LHCN-M2 (cell line): ENCODE results near the gene TBL3. TPM values are rescaled to one million over a fixed set of nuclear protein-coding genes. Genes with fewer than 3 reads are reported as not detected.
A peak's percentile ranks its signal among the peaks of the same experiment; 100 is the strongest.
"Not testable (repeated sequence)": the region's sequence is repeated elsewhere in the genome, so short reads cannot be mapped to it uniquely, and the experiment has no call there.

ENCODE experiments used
- DNase-seq: peaks from one replicate; pipeline ENCODE4 v3.0.0-alpha.2; 2012; ENCODE audit warnings: low read depth
- total RNA-seq: library from RNA; depleted of rRNA; stranded (reverse); fragments of >200 nt; gene quantifications from 2 replicates; pipeline ENCODE4 v1.2.3, GENCODE V29; 2014

TBL3 gene
- total RNA-seq, 1 experiment from 2014 or later = 52.1 TPM

DNA sequence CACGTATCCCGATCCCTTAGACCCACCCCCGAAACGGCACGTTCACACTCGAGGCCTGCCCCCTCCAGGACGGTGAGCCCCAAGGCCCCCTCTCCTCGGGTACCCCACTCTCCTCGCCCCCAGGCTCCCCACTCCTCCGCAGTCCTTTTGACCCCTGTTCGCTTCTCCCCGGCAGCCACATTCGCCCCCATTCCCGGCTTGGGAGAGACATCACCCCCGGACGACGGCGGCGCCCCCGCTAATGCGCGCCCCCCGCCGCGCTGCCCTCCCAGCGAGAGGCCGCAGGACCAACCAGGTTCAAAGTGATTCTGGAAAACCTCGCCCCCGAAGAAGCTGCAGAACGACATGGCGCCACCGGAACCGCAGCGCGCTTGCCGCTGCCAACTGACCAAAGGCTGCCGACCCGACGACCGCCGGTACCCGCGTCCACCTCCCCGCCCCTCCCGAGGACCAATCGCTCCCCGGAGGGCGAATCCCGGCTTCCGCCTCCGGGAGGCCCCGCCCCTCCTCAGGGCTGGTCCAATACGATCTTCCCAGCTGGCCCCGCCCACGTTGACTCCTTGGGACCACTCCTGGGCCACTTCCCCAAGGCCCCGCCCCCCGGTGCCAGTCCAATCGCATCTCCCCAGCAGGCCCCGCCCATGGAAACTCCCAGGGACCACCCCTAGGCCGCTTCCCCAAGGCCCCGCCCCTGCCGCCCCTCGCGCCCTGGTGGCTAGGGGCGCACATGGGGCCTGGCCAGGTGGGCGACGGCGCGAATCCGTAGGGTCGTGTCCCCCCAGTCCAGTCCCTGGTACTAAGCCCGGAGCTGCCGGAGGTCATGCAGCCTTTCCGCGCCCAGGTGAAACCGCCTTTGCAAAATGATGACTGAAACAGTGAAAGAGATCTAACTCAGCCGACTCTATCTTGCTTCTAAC is 28.8 kb upstream of the TBL3 start, which contains the start of gene MSRB1:
MSRB1 (minus strand) TSS at position 390 of the 917 bp plus-strand sequence; CDS start at position 347, 43 bp downstream.
- peak; percentile 97 for DNase-seq

DNA sequence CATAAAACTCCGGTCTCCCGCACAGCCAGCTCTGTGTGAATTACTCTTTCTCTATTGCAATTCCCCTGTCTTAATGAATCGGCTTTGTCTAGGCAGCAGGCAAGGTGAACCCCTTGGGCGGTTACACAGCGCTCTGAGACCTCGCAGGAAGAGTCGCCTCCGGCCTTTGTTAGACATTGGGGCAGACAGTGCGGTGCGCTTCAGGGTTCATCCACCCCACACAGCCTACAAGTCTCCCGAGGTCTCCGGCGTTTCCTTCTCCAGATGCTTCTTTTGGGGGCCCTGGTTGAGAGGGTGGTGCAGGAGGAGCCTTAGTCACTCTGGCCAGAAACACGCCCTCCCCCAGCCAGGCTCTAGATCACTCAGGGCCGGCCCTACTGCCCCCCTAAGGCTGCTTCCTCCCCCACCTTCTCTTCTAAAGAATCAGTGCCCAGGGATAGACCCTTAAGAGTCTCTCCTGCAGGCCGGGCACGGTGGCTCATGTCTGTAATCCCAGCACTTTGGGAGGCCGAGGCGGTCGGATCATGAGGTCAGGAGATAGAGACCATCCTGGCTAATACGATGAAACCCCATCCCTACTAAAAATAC is 27.1 kb upstream of the TBL3 start:
- DNase-seq = no peak

DNA sequence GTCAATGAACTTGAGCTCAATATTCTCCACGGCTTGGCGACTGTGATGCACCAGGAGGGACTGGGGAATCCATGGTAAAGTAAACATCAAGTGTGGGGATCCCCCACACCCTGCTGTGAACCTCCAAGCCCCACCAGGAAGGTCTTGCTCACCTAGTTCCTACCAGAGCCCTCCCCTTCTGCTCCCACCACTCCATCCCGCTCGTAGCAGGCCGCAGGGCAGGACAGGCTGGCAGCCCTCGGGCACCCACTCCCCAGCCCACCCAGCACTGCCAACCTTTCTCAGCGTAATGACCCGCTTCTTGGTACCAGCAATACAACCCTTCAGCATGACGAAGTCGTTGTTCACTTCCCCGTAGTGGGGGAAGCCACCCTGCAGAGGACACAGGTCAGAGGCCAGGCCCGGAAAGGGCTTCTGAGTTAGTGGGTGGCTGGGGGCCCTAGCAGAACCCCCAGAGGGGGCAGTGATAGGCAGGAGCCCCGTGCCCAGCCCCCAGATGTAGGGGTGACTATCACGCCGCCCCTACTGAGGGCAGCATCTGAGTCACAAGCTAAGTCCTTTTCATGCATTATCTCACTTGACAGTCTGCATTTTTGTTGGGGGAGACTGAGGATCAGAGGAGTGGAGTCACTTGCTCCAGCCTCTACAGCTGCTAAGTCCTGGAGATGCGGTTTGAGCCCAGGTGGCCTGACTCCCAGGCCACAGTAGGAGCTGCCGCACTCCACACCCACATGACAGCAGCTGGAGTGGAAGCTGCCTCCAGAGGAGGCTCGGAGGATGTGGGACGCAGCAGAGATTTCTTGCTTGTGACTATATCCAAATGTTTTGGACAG is 26.1 kb upstream of the TBL3 start:
- DNase-seq = no peak

DNA sequence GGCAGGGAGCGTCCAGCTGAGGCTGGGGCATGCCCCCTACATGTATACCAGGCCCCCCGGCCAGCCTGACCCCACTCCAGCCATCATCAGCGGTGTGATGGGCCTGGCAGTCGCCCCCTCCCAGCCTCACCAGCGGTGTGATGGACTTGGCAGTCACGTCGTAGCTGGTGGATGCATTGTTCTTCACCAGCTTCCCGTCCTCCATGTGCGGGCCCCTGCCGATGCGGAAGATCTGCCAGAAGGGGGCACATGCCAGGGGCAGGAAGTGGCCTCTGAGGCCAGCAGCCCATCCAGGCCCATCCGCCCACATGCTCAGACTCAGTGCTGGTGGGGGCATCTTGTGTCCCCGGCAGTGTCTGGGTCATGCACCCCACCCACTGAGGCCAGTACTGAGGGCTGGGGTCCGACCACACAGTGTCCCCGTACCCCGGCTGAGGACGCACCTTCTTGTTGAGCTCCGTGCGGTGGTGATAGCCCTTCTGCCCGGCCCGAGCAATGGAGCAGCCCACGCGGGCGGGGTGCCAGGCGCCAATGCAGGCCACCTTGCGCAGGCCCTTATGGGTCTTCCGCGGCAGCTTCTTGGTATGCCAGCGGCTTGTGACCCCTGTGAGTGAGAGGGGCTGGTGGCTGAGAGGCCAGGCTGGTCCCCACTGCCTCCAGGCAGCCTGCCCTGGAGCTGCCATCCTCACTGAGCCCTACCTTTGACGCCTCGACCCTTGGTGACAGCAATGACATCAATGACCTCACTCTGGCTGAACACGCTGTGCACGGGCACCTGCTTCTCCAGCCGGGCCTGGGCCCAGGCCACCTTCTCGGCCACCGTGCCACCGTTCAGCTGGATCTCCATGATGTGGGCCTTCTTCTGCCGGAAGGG is 25.1 kb upstream of the TBL3 start:
- DNase-seq = no peak

DNA sequence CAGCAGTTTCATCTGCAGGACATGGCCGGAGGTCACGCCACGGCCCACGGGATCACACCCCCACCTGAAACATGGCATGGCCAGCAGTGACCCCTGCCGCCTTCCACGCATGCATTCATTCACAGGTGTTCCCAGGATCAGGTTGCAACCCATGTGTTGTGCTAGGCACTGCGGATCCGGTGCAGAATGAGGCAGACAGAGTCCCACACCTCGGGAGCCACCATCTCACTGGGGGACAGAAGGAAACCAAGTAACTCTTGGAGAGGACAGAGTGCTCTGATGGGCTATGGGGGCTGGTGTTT is 24.5 kb upstream of the TBL3 start:
- DNase-seq = no peak

DNA sequence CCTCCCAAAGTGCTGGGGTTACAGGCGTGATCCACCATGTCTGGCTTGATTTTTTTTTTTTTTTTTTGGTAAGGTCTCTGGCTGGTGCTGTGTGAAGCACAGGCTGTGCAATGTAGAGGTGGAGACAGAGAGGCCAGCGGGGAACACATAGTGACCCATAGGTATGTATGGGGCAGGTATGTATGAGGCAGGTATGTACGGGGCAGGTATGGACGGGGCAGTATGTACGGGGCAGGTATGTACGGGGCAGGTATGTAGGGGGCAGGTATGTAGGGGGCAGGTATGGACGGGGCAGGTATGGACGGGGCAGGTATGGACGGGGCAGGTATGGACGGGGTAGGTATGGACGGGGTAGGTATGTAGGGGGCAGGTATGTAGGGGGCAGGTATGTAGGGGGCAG is 22.3 kb upstream of the TBL3 start:
- DNase-seq = no peak

DNA sequence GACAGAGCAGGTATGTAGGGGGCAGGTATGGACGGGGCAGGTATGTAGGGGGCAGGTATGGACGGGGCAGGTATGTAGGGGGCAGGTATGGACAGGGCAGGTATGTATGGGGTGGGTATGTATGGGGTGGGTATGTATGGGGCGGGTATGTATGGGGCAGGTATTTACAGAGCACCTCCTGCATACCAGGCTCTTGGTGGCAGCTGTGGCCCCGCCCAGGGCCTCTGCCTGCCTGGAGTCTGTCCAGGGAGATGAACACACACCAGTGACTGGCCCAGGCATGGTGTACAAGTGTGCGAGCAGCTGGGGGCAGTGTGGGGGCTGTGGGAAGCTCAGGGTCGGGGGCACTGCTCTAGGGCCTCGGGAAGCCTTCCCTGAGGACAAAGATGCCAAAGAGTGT is 21.8 kb upstream of the TBL3 start:
- no peak for DNase-seq

DNA sequence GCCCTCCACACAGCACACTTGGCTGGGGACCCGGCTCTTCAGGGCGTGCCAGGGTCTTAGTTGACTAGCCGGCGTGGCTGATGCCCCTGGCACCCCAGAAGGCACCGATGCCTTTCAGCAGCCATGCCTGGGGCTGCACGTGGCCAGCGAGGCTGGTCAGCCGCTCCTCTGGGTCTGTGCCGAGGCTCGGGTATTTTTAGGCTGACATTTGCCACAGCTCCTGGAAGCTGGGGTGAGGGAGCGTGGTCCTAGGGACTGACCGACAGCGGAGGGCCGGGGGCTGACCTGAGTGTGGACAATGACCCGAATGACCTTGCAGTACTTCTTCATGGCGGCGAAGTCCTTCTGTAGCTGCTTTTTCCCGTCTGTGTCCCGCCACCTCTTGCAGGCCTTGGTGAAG is 21.3 kb upstream of the TBL3 start:
- DNase-seq = no peak

DNA sequence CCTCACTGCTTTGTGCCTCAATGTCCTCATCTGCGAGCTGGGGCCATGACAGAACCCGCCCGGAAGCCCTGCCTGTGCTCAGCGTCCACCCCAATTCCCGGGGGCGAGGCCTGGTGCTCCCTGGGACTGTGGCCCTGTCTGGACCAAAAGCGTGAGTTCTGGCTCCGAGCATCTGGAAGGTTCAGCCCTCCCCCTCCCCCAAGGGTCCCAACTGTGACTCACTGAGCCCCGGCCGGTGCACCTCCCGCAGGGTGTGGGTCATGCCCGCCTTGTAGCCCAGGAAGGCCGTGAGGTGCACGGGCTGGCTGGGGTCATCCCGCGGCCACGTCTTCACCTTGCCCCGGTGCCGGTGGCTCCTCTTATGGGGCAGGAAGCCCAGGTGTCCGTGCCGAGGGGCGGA is 18.1 kb upstream of the TBL3 start:
- DNase-seq = no peak

DNA sequence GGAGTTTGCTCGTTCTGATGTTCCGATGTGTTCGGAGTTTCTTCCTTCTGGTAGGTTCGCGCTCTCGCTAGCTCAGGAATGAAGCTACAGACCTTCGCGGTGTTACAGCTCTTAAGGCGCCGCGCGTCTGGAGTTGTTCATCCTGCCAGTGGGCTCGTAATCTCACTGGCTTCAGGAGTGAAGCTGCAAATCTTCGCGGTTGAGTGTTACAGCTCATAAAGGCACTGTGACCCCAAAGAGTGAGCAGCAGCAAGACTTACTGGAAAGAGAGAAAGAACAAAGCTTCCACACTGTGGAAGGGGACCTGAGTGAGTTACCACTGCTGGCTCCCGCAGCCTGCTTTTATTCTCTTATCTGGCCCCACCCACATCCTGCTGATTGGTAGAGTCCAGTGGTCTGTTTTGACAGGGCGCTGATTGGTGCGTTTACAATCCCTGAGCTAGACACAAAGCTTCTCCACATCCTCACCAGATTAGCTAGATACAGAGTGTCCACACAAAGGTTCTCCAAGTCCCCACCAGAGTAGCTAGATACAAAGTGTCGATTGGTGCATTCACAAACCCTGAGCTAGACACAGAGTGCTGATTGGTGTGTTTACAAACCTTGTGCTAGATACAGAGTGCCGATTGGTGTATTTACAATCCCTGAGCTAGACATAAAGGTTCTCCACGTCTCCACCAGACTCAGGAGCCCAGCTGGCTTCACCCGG is 14.3 kb upstream of the TBL3 start:
- not testable (repeated sequence) for DNase-seq

DNA sequence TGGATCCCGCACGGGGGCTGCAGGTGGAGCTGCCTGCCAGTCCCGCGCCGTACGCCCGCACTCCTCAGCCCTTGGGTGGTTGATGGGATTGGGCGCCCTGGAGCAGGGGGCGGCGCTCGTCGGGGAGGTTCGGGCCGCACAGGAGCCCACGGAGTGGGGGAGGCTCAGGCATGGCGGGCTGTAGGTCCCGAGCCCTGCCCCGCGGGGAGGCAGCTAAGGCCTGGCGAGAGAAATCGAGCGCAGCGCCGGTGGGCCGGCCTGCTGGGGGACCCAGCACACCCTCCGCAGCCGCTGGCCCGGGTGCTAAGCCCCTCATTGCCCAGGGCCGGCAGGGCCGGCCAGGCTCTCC is 13.7 kb upstream of the TBL3 start:
- DNase-seq = not testable (repeated sequence)

DNA sequence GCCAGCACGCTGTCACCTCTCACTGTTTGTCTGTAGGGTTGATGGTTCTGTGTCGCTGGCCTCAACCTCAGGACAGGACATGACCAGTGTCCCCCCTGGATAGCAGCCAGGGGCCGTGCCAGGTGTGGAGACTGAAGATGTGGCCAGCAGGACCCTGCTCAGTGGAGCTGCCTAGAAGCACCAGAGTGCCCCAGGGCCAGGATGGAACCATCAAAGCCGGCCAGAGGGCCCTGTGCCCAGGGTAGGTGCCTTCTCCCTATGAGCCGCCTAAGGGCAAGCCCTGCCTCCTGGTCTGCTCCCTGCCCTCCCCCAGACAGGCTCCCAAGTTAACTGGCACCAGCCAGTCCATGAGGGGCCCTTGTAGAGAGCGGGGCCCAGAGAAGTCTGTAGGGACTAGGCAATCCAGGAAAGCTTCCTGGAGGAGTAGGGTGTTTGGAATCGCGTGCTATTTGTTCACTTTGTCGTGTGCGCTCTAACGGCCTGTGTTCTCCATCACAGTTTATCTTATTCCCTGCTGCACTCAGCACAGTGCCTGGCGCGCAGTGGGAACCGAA is 13.1 kb upstream of the TBL3 start:
- no peak for DNase-seq

DNA sequence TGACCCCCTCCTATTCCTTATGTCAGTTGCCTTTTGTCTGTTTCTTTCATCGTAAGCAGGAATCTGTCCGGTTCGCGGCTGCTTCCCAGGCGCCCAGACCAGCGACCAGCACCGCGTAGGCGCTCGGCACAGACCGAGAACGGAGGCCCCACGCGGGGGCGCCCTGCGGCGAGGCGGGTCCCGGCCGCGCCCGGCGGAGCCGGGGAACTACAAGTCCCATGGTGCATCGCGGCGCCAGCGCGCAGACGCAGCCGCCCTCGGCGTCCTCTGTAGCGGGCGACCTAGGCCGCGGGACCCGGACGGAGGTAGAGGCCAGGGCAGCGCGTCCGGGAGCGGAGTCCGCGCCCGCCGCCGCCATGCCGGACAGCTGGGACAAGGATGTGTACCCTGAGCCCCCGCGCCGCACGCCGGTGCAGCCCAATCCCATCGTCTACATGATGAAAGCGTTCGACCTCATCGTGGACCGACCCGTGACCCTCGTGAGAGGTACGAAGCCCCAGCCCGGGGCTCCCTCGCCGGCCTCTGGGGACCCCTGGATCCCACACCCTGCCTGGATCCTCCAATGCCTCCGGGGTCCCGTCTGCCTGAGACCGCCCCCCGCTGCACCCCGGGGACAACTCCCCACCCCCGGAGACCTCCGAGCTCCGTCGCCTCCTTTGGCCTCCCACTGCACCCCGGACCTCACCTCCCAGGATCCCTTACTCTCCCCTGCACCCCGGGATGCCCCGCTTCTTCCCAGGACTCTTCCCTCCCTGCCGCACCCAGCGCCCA is 12.4 kb upstream of the TBL3 start, which contains the start of gene NDUFB10:
NDUFB10 (plus strand) TSS at position 270 of the 771 bp plus-strand sequence; CDS start at position 357, 87 bp downstream.
- peak; percentile 88 for DNase-seq

DNA sequence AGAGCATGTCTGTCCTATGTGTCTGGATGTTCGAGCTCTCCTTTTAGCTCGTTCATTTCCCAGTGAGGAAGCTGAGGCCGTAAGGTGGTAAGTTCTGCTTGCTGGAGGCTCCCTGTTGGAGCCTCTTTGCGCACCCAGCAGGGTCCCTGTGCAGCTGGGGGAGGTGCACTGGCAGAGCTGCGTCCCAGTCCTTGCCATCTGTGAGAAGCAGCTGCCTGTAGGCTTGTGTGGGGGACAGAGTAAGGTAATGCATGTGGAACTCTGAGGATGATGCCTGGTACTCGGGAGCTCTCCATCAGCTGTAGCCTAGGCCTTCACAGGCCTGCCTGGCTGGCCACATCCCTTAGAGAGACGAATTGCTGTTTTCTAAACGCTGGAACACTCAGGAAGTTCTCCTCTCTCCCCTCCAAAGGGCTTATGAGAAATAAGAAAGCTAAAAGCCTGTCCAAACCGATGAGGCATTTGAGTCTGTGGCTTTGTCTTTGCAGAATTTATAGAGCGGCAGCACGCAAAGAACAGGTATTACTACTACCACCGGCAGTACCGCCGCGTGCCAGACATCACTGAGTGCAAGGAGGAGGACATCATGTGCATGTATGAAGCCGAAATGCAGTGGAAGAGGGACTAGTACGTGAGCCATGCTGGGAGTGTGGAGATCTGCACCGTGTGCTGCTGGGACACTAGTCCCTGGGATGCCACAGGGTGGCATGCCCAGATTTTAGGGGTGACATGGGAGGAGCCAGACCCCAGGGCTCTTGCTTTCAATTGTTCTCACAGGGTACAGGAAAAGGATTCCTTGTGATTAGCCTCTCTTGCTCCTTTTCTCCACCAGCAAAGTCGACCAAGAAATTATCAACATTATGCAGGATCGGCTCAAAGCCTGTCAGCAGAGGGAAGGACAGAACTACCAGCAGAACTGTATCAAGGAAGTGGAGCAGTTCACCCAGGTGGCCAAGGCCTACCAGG is 10.9 kb upstream of the TBL3 start:
- DNase-seq = peak; percentile 62

DNA sequence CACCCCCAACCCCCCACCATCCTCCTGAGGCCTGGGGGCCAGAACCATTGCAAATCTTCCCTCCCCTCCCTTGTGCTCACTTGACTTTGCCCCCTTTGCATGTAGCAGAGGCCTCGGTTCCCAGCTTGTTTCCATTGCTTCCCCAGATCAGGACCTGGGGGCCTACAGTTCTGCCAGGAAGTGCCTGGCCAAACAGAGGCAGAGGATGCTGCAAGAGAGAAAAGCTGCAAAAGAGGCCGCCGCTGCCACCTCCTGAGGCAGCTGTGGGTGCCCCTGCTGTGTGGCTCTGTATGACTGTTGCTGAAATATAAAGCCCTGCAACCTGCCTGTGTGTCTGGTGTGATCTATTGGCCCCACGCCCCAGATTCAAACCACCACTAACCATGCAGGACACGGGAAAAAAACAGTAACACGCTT is 10.2 kb upstream of the TBL3 start:
- peak; percentile 23 for DNase-seq

DNA sequence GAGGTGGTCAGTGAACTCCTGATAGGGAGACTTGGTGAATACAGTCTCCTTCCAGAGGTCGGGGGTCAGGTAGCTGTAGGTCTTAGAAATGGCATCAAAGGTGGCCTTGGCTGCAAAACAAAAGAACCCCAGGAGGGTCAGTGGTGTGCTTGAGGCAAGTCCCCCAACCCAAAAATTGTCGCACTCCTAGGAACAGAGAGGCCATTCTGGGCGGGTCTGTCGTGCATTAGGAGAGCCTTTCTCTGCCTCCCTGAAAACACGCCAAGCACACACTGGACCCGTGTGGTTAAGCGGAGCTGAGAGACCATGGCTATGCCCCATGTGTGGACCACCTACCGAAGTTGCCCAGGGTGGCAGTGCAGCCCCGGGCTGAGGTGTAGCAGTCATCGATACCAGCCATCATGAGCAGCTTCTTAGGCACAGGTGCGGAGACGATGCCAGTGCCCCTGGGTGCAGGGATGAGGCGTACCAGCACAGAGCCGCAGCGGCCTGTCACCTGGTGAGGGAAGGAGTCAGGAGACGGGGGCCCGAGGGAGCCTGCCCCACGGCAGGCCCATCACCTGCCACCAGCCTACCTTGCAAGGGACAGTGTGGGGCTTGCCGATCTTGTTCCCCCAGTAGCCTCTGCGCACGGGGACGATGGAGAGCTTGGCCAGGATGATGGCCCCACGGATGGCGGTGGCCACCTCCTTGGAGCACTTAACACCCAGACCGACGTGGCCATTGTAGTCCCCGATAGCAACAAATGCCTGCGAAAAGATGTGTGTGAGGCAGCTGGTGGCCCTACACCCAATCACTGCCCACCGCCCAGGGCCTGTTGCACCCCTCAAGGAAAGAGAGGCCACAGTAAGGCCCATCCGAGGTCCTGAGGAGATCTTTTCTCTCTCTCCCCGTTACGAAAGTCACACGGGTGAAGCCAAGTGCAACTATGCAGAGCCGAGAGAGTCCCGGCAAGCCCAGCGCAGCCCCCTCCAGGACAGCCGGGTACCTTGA is 9.4 kb upstream of the TBL3 start:
- DNase-seq = not testable (repeated sequence)
